OCI-LY7 (cell line): Measurements from ENCODE around the gene DNER. TPM values are rescaled to one million over a fixed set of nuclear protein-coding genes. Genes with fewer than 3 reads are reported as not detected.

Experiments
- BruUV-seq: library from RNA; stranded (reverse); fragments of 400-500 nt; replicated peaks from 2 replicates; lab custom pipeline; 2021; lab: Mats Ljungman, UMichigan
- CTCF ChIA-PET: fragments of 300-600 bp; sonication (Branson Sonifier 250); formaldehyde crosslinking; loops from one replicate; lab custom pipeline; 2022; ENCODE audit warnings: antibody characterized with exemption; ENCODE audit not compliant: unreplicated experiment; lab: Charles Lee
- POLR2A ChIA-PET: fragments of 300-600 bp; sonication (Branson Sonifier 250); formaldehyde crosslinking; loops from one replicate; lab custom pipeline; 2022; ENCODE audit warnings: antibody characterized with exemption; lab: Charles Lee
- DNase-seq: peaks from one replicate; pipeline ENCODE4 v3.0.0-alpha.2; 2015; ENCODE audit warnings: low spot score
- H2AFZ ChIP-seq: fragments of 200-600 bp; sonication (generic), shearing (Covaris generic); 2 replicates; pipeline ENCODE4 v1.6.1; 2014; ENCODE audit warnings: mild to moderate bottlenecking, antibody characterized with exemption, low read length, moderate library complexity
- H3K27ac ChIP-seq: fragments of 200-600 bp; sonication (generic); 2 replicates; pipeline ENCODE4 v1.5.1; 2014; ENCODE audit warnings: mixed run types, low read depth, mild to moderate bottlenecking, moderate library complexity, low read length, inconsistent platforms; ENCODE audit not compliant: poor library complexity, severe bottlenecking
- H3K36me3 ChIP-seq: fragments of 200-600 bp; sonication (generic); 2 replicates; pipeline ENCODE4 v1.6.1; 2014; ENCODE audit warnings: mild to moderate bottlenecking, antibody characterized with exemption, low read length, moderate library complexity, mixed read lengths; ENCODE audit not compliant: insufficient read depth
- H3K4me1 ChIP-seq: fragments of 200-600 bp; sonication (generic); 2 replicates; pipeline ENCODE4 v1.5.1; 2014; ENCODE audit warnings: mild to moderate bottlenecking, low read length; ENCODE audit not compliant: insufficient read depth, poor library complexity, severe bottlenecking
- H3K4me2 ChIP-seq: fragments of 200-600 bp; sonication (generic); 2 replicates; pipeline ENCODE4 v1.6.1; 2014; ENCODE audit warnings: mild to moderate bottlenecking, low read length
- H3K4me3 ChIP-seq: fragments of 200-600 bp; sonication (generic); 2 replicates; pipeline ENCODE4 v1.5.1; 2014; ENCODE audit warnings: mild to moderate bottlenecking, low read depth, low read length; ENCODE audit not compliant: poor library complexity, severe bottlenecking
- H3K79me2 ChIP-seq: fragments of 200-600 bp; sonication (generic); 2 replicates; pipeline ENCODE4 v1.6.1; 2016; ENCODE audit warnings: low read depth, mild to moderate bottlenecking, low read length, moderate library complexity, mixed read lengths; ENCODE audit not compliant: insufficient read depth
- H3K9me2 ChIP-seq: fragments of 200-600 bp; sonication (generic); 2 replicates; pipeline ENCODE4 v1.6.1; 2016; ENCODE audit warnings: mild to moderate bottlenecking, low read length, mixed read lengths; ENCODE audit not compliant: insufficient read depth
- H3K9me3 ChIP-seq: fragments of 200-600 bp; sonication (generic); 2 replicates; pipeline ENCODE4 v1.6.1; 2014; ENCODE audit warnings: mild to moderate bottlenecking, mixed run types, low read length, mixed read lengths
- H4K20me1 ChIP-seq: fragments of 200-600 bp; sonication (generic); 2 replicates; pipeline ENCODE4 v1.6.1; 2014; ENCODE audit warnings: mild to moderate bottlenecking, antibody characterized with exemption, low read length, moderate library complexity, mixed read lengths; ENCODE audit not compliant: insufficient read depth
- EZH2phosphoT487 ChIP-seq: fragments of 200-600 bp; sonication (generic); IDR thresholded peaks from 2 replicates; pipeline ENCODE4 v1.6.1; 2018; ENCODE audit warnings: low read depth, borderline replicate concordance, mild to moderate bottlenecking, mixed run types, antibody characterized with exemption, low read length, moderate library complexity, mixed read lengths
- intact Hi-C: fragments of 100-400 bp; cut with micrococcal nuclease; formaldehyde crosslinking; loops from one replicate; pipeline ENCODE4 v1.10.0; 2022; ENCODE audit not compliant: unreplicated experiment
- total RNA-seq, 2 experiments: library from RNA; depleted of rRNA in 1 of 2; stranded (reverse); fragments of >200 nt in 1 of 2; shearing (Covaris generic) in 1 of 2; gene quantifications; 2 replicates each; pipeline ENCODE4 v1.2.3, GENCODE V29; 2014 to 2022
- TF ChIP-seq, protein P1 (sequence below): fragments of 200-600 bp; sonication (generic); conservative IDR thresholded peaks from 2 replicates; pipeline ENCODE4 v1.5.1; 2014; ENCODE audit warnings: mild to moderate bottlenecking, antibody characterized with exemption, low read length, moderate library complexity, mixed read lengths

DNER gene
- total RNA-seq, 2 experiments from 2014 or later, result not detected

DNA sequence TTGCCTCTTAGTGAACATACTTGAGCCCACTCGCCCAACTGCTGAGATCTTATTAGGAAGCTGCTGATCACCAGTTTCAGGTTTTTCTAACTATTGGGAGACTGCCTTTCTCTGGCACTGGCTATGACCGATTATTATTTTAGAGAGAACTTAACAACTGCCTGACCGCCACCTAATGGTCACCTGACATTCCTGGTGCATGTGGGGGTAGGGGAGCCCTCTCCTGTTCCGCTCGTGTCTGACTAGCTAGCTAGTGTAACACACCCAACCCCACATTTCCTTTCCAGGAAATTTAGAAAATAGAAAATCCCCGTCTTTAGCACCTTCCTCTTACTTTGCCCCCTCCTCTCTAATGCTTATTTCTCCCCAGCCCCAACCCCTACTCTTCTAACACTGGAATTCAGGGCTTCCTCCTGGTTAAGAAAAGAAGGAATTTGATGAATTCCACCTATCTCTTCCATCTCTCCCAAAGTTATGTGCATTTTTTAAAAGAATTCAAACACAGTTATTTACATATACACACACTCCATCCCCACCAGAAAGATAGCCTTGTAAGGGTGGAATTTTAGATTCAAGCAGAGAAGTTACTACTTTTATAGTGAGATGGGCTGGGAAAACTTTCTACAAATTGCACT, 19.4 kb upstream of the DNER start:
- Histone ChIP-seq H3K4me2 (no peak overlapping the region), H3K4me1 (no peaks in the 10 kb centered on the region), H4K20me1 (no peaks in the 10 kb centered on the region), H3K36me3 (no peaks in the 10 kb centered on the region), H3K9me2 (no peaks in the 10 kb centered on the region), H3K27ac (no peak overlapping the region), H2AFZ (no peak overlapping the region), H3K79me2 (no peaks in the 10 kb centered on the region), H3K9me3 (peaks cover 19% of the 10 kb centered on the region; the same call in 1 of the 2 replicates), H3K4me3 (no peak overlapping the region)
- intact Hi-C loops, result no loop called here
- ChIA-PET POLR2A (no interaction called here), CTCF (no interaction called here)
- DNase-seq, result no peak
- BruUV-seq, result no TSS peak
- TF ChIP-seq, protein P1, sequence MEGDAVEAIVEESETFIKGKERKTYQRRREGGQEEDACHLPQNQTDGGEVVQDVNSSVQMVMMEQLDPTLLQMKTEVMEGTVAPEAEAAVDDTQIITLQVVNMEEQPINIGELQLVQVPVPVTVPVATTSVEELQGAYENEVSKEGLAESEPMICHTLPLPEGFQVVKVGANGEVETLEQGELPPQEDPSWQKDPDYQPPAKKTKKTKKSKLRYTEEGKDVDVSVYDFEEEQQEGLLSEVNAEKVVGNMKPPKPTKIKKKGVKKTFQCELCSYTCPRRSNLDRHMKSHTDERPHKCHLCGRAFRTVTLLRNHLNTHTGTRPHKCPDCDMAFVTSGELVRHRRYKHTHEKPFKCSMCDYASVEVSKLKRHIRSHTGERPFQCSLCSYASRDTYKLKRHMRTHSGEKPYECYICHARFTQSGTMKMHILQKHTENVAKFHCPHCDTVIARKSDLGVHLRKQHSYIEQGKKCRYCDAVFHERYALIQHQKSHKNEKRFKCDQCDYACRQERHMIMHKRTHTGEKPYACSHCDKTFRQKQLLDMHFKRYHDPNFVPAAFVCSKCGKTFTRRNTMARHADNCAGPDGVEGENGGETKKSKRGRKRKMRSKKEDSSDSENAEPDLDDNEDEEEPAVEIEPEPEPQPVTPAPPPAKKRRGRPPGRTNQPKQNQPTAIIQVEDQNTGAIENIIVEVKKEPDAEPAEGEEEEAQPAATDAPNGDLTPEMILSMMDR, result no peak
- no peak for TF ChIP-seq EZH2phosphoT487

DNA sequence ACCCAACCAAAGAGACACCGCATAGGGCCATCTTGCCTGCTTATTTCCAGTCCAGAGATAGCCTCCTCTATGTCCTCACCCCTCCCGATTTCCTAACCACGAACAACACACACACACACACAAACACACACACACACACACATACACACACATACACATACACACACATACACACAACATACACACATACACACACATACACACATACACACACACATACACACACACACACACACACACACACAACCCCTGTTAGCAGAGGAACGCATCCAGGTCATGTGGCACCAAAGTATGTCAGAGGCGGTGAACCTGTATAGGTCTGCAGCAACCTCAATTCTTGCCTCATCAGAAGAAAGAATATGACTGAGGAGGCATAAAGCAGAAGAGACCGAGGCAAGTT, 18.5 kb upstream of the DNER start:
- H3K9me2 ChIP-seq, result no peaks in the 10 kb centered on the region
- intact Hi-C loops, result no loop called here
- ChIA-PET POLR2A (no interaction called here), CTCF (no interaction called here)
- H3K36me3 ChIP-seq, result no peaks in the 10 kb centered on the region
- TF ChIP-seq, protein P1, result no peak
- no peak for TF ChIP-seq EZH2phosphoT487
- H2AFZ ChIP-seq, result no peak overlapping the region
- no peaks in the 10 kb centered on the region for H3K79me2 ChIP-seq
- H3K4me2 ChIP-seq, result no peak overlapping the region
- H3K9me3 ChIP-seq, result peaks cover 11% of the 10 kb centered on the region; the same call in 1 of the 2 replicates
- no peaks in the 10 kb centered on the region for H4K20me1 ChIP-seq
- no peak for DNase-seq
- no TSS peak for BruUV-seq
- H3K4me3 ChIP-seq, result no peak overlapping the region
- H3K27ac ChIP-seq, result no peak overlapping the region
- no peaks in the 10 kb centered on the region for H3K4me1 ChIP-seq

DNA sequence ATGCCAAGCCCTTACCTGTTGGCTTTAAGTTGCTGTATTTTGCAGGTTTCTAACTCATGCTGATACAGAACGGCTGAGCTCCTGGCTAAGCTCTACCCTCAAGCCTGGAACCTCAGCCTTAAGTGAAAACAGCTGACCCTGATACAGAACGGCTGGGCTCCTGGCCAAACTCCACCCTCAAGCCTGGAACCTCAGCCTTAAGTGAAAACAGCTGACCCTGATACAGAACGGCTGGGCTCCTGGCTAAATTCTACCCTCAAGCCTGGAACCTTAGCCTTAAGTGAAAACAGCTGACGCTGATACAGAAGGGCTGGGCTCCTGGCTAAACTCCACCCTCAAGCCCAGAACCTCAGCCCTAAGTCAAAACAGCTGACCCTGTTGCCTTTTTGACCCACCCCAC, 17.6 kb upstream of the DNER start:
- Histone ChIP-seq H2AFZ (no peak overlapping the region), H3K36me3 (no peaks in the 10 kb centered on the region), H3K4me2 (no peak overlapping the region), H3K9me2 (no peaks in the 10 kb centered on the region), H3K27ac (no peak overlapping the region), H4K20me1 (no peaks in the 10 kb centered on the region), H3K9me3 (peaks cover 1% of the 10 kb centered on the region; the same call in 1 of the 2 replicates), H3K4me3 (no peak overlapping the region), H3K79me2 (no peaks in the 10 kb centered on the region), H3K4me1 (no peaks in the 10 kb centered on the region)
- DNase-seq, result no peak
- intact Hi-C loops, result no loop called here
- CTCF ChIA-PET, result no interaction called here
- BruUV-seq, result no TSS peak
- POLR2A ChIA-PET, result interaction anchor here (0.6 kb wide), 1 partner anchor 20 kb away, joined by 3 read pairs; no protein-coding TSS in a partner anchor
- TF ChIP-seq, protein P1, result no peak
- no peak for TF ChIP-seq EZH2phosphoT487
